HepG2 (cell line): ENCODE measurements around the gene S100A16. TPM values are rescaled to one million over a fixed set of nuclear protein-coding genes. Genes with fewer than 3 reads are reported as not detected.
A peak's percentile ranks its signal among the peaks of the same experiment; 100 is the strongest.

Experiments
- CBX5 ChIP-seq: sonication (generic); formaldehyde crosslinking; IDR thresholded peaks from 2 replicates; pipeline ENCODE4 v1.4.0; 2020; ENCODE audit warnings: missing genetic modification reagents, borderline replicate concordance
- ELF4 ChIP-seq: sonication (generic); formaldehyde crosslinking; IDR thresholded peaks from 2 replicates; pipeline ENCODE4 v1.5.0; 2020; ENCODE audit warnings: missing genetic modification reagents, mild to moderate bottlenecking, moderate library complexity, borderline replicate concordance
- HMGXB3 ChIP-seq: sonication (generic); formaldehyde crosslinking; IDR thresholded peaks from 2 replicates; pipeline ENCODE4 v1.4.0; 2020; ENCODE audit warnings: missing genetic modification reagents, borderline replicate concordance
- KDM4B ChIP-seq: sonication (generic); formaldehyde crosslinking; IDR thresholded peaks from 2 replicates; pipeline ENCODE4 v1.4.0; 2020; ENCODE audit warnings: missing genetic modification reagents
- NCOA2 ChIP-seq: sonication (generic); formaldehyde crosslinking; IDR thresholded peaks from 2 replicates; pipeline ENCODE4 v1.8.0; 2022; ENCODE audit warnings: inconsistent platforms
- SIX4 ChIP-seq: sonication (generic); formaldehyde crosslinking; IDR thresholded peaks from 2 replicates; pipeline ENCODE4 v1.4.0; 2020; ENCODE audit warnings: missing genetic modification reagents
- TAF15 ChIP-seq: fragments of 200-400 bp; formaldehyde crosslinking; IDR thresholded peaks from one replicate; pipeline ENCODE4 v1.6.1; 2018; ENCODE audit warnings: mild to moderate bottlenecking, low read depth, low read length; ENCODE audit not compliant: poor library complexity, severe bottlenecking
- ZNF180 ChIP-seq: sonication (generic); formaldehyde crosslinking; IDR thresholded peaks from 2 replicates; pipeline ENCODE4 v1.4.0; 2020; ENCODE audit warnings: low read depth, missing genetic modification reagents, borderline replicate concordance
- ZNF383 ChIP-seq: sonication (generic); formaldehyde crosslinking; IDR thresholded peaks from 2 replicates; pipeline ENCODE4 v1.4.0; 2020; ENCODE audit warnings: missing genetic modification reagents, mild to moderate bottlenecking, borderline replicate concordance
- ZNF567 ChIP-seq: sonication (generic); formaldehyde crosslinking; IDR thresholded peaks from 2 replicates; pipeline ENCODE4 v1.8.1; 2023; ENCODE audit warnings: mild to moderate bottlenecking, missing genetic modification reagents, borderline replicate concordance
- ZNF615 ChIP-seq: sonication (generic); formaldehyde crosslinking; IDR thresholded peaks from 2 replicates; pipeline ENCODE4 v1.5.0; 2020; ENCODE audit warnings: mild to moderate bottlenecking, missing genetic modification reagents, borderline replicate concordance
- ZNF775 ChIP-seq: sonication (generic); formaldehyde crosslinking; IDR thresholded peaks from 2 replicates; pipeline ENCODE4 v1.4.0; 2020; ENCODE audit warnings: missing genetic modification reagents, mild to moderate bottlenecking, moderate library complexity, borderline replicate concordance
- ZNF788 ChIP-seq: sonication (generic); formaldehyde crosslinking; IDR thresholded peaks from 2 replicates; pipeline ENCODE4 v1.5.0; 2020; ENCODE audit warnings: mild to moderate bottlenecking, missing genetic modification reagents, borderline replicate concordance
- polyA plus RNA-seq, 8 experiments: library from polyadenylated mRNA; depleted of rRNA in 3 of 8; stranded (reverse) in 7 of 8; unstranded in 1 of 8; fragments of >200 nt; fragmentation: Illumina TruSeq in 4 of 8; extraction: Trizol in 4 of 8; gene quantifications; 2 replicates each; pipeline versions ENCODE4 v1.2.1 to v1.2.3, GENCODE V29; 2011 to 2016; ENCODE audit warnings: low read depth in 4 of 8, missing spikeins in 1 of 8, mixed read lengths in 1 of 8; ENCODE audit not compliant: insufficient read depth in 1 of 8
- total RNA-seq, 5 experiments: library from RNA; depleted of rRNA; stranded (reverse); fragments of >200 nt; fragmentation: Illumina TruSeq; extraction: Trizol; gene quantifications; 2 replicates each; pipeline ENCODE4 v1.2.3, GENCODE V29; 2016; ENCODE audit warnings: low read depth in 1 of 5
- TF ChIP-seq, protein P1 (sequence below): sonication (generic); formaldehyde crosslinking; IDR thresholded peaks from 2 replicates; pipeline ENCODE4 v1.5.0; 2020; ENCODE audit warnings: missing genetic modification reagents

S100A16 gene
- total and polyA plus RNA-seq, 2 of the 13 experiments (the other 11 are each of a cell fraction or from before 2014, with no cell fraction given) = 46.0 to 195 TPM

GRCh38 chr1:153572569-153573015, 40.3 kb downstream of the S100A16 start (continued):
- TF ChIP-seq HMGXB3 (CRISPR knock-in tag) (0 out of 2 replicates have a peak, but pooled peaks have one; percentile 35), ZNF788 (CRISPR knock-in tag) (no peak), NCOA2 (no peak), ZNF567 (CRISPR knock-in tag) (no peak), CBX5 (CRISPR knock-in tag) (0 out of 2 replicates have a peak, but pooled peaks have one; percentile 21), SIX4 (CRISPR knock-in tag) (no peak), ZNF775 (CRISPR knock-in tag) (no peak), TAF15 (no peak), ZNF383 (CRISPR knock-in tag) (no peak), ELF4 (CRISPR knock-in tag) (no peak), ZNF615 (no peak), KDM4B (CRISPR knock-in tag) (no peak), ZNF180 (CRISPR knock-in tag) (no peak)
- TF ChIP-seq, protein P1, sequence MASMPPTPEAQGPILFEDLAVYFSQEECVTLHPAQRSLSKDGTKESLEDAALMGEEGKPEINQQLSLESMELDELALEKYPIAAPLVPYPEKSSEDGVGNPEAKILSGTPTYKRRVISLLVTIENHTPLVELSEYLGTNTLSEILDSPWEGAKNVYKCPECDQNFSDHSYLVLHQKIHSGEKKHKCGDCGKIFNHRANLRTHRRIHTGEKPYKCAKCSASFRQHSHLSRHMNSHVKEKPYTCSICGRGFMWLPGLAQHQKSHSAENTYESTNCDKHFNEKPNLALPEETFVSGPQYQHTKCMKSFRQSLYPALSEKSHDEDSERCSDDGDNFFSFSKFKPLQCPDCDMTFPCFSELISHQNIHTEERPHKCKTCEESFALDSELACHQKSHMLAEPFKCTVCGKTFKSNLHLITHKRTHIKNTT (CRISPR knock-in tag) = no peak
